Activated T-cell treated with anti-CD3 and anti-CD28 coated beads, Interleukin-2, amount 50 U/mL, for 72 hours (primary cell): Measurements from ENCODE around the gene UPF1. TPM values are rescaled to one million over a fixed set of nuclear protein-coding genes. Genes with fewer than 3 reads are reported as not detected.

Experiments
- ATAC-seq, 2 donors: fragments of 150-1000 bp; cut with Tn5 transposase; replicated peaks in 1 of 2; 2 replicates each; pipeline ENCODE4 v1.10.0; 2021; ENCODE audit warnings: moderate library complexity in 2 of 2, mild to moderate bottlenecking in 1 of 2
- DNase-seq, 2 donors: peaks; one replicate each; pipeline ENCODE4 v3.0.0; 2021 to 2022; ENCODE audit warnings: mixed read lengths in 1 of 2
- H3K27ac Mint-ChIP-seq: one replicate; pipeline ENCODE4 v1.8.0; 2022; ENCODE audit warnings: mild to moderate bottlenecking, moderate library complexity, mixed read lengths
- H3K27me3 Mint-ChIP-seq: one replicate; pipeline ENCODE4 v1.8.0; 2022; ENCODE audit warnings: low read depth, mixed read lengths
- H3K36me3 Mint-ChIP-seq, 2 donors: one replicate each; pipeline ENCODE4 v1.8.0; 2022; ENCODE audit warnings: mixed read lengths in 2 of 2, mild to moderate bottlenecking in 1 of 2; ENCODE audit not compliant: insufficient read depth in 2 of 2
- H3K4me1 Mint-ChIP-seq: one replicate; pipeline ENCODE4 v1.8.0; 2022; ENCODE audit warnings: low read depth, mixed read lengths
- H3K4me3 Mint-ChIP-seq, 2 donors: one replicate each; pipeline ENCODE4 v1.8.0; 2022; ENCODE audit warnings: mild to moderate bottlenecking in 2 of 2, mixed read lengths in 2 of 2, moderate library complexity in 2 of 2
- H3K9me3 Mint-ChIP-seq, 2 donors: one replicate each; pipeline ENCODE4 v1.8.0; 2022; ENCODE audit warnings: mixed read lengths in 2 of 2
- total RNA-seq, 2 donors: library from RNA; stranded (reverse); gene quantifications; one replicate each; pipeline ENCODE4 v1.2.3, GENCODE V29; 2022

Gene UPF1
- total RNA-seq = 10 to 100 TPM; 69.8 to 82.5 TPM

DNA sequence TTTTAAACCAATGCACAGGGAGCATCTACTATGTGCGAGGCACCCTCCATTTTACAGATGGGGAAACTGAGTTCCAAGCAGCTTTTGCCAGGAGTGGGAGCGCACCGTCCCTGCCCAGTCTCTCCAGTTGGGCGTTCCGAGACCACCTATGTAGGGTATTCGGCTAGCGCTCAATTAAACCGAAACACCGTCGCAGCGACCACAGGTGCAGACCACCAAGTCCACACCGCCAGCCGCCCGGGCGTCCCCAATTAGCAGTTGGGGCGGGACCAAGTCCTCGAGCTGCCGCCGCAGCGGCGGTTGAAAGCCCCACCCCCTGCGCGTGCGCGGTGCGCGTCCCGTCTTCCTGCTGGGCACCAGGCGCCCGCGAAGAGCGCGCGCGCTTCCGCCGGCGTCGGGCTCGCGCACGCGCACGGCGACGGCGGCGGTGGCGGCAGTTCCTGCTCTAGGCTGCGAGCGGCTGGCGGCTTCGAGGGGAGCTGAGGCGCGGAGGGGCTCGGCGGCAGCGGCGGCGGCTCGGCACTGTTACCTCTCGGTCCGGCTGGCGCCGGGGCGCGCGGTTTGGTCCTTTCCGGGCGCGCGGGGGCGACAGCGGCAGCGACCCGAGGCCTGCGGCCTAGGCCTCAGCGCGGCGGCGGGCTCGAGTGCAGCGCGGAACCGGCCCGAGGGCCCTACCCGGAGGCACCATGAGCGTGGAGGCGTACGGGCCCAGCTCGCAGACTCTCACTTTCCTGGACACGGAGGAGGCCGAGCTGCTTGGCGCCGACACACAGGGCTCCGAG, at the start of gene UPF1:
UPF1 (plus strand) TSS at position 436 of the 782 bp plus-strand sequence; CDS start at position 687, 251 bp downstream.
- H3K27me3 Mint-ChIP-seq = peaks cover 8% of the 10 kb centered on the region
- H3K27ac Mint-ChIP-seq = peak within 1 kb of the TSS; percentile 98
- ATAC-seq (peak; percentile 87 to 89), DNase-seq (peak; percentile 98 to 99)
- peaks cover 1 to 3% of the 10 kb centered on the region in 2 donors for H3K9me3 Mint-ChIP-seq
- H3K4me1 Mint-ChIP-seq = peaks cover 38% of the 10 kb centered on the region
- peak within 1 kb of the TSS; percentile 97 to 99 for H3K4me3 Mint-ChIP-seq
- H3K36me3 Mint-ChIP-seq = peaks cover 15 to 23% of the 10 kb centered on the region in 2 donors

DNA sequence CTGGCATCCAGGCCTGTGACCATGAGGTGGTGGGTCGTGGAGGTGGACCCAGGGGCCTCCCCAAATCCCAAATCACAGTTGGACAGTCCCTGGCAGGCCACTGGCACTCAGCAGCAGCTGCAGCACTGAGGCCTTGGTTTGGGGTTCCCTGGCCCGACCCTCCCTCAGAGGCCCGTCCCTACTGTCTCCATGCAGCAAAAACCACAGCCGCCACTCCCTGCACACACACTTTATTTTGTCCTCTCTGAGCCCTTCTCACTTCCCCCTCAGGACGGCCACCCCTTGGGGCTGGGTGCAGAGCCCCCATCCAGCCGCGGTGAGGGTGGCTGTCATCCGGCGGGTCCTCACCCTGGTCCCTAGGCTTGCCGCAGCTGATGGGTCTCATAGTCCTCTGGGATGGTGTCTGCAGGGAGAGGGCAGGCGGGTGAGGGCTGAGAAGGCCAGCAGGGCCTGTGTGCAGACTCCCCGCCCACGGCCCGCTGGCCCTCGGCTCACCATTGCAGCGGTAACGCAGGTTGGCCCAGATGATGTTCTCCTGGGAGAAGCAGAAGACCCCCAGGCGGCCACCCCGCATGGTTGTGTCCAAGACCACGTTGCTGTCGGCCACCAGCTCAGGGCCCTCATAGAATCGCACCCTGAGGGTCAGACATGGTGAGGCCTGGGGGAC, 49.1 kb upstream of the UPF1 start:
- no peak overlapping the region for H3K4me3 Mint-ChIP-seq
- DNase-seq = no peak
- peaks cover 0 to 4% of the 10 kb centered on the region in 2 donors for H3K36me3 Mint-ChIP-seq
- H3K27me3 Mint-ChIP-seq = peaks cover 35% of the 10 kb centered on the region
- H3K27ac Mint-ChIP-seq = no peak overlapping the region
- no peak for ATAC-seq
- peaks cover 24% of the 10 kb centered on the region for H3K4me1 Mint-ChIP-seq
- no peaks in the 10 kb centered on the region for H3K9me3 Mint-ChIP-seq

DNA sequence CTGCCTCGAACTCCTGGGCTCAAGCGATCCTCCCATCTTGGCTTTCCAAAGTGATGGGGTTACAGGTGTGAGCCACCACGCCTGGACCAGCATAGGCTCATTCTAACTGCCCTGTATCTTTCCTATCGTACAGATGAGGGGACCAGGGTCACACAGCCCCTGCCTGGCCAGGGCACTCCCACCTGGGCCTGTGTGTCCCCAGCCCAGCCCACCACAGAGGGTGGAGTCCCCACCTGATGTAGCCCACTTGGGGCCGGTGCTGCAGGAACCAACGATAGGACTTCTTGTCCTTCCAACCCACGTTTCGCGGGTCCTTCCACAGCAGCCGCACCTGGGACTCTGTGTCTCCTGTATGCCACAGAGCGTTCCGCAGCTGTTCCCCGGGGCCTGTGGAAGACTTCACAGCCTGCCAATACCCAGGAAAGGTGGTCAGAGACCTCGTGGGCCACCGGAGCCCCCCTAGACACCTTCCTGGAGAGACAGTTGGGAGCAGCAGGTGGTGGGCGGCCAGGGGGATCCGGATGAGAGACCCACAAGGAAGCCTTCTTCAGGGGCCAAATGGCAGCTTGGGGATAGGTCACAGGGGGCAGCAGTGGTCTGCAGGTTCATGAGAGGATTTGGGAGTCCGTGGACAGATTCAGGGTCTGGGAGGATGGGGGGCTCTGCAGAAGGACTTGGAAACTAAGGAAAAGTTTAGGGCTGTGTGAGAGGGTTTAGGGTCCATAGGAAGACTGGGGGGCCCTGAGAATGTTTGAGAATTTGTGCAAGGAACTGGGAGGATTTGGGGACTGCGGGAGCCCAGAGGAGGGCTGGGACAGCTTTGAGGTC, 47.6 kb upstream of the UPF1 start:
- DNase-seq (no peak), ATAC-seq (no peak)
- H3K9me3 Mint-ChIP-seq = no peaks in the 10 kb centered on the region
- peaks cover 29% of the 10 kb centered on the region for H3K4me1 Mint-ChIP-seq
- peaks cover under 1 to 6% of the 10 kb centered on the region in 2 donors for H3K36me3 Mint-ChIP-seq
- H3K27me3 Mint-ChIP-seq = peaks cover 46% of the 10 kb centered on the region
- no peak overlapping the region for H3K27ac Mint-ChIP-seq
- peak overlapping the region in 1 of 2 donors; percentile 50 for H3K4me3 Mint-ChIP-seq

DNA sequence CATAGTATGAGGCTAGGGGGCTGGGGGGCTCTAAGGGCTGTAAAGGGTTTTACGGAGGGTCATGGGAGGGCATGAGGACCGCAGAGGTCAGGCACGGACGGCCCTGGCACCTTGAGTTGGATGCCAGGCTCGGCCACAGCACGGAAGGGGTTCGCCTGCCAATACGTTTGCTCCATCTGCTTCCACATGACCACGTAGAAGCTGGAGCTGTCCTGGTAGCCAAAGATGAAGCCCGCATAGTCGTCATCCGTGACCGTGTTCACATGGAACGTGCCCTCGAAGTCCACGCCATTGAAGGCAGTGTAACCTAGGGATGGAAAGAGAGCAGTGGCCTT, 47.0 kb upstream of the UPF1 start:
- peak overlapping the region in 1 of 2 donors; percentile 50 for H3K4me3 Mint-ChIP-seq
- no peak for DNase-seq
- peaks cover 2 to 6% of the 10 kb centered on the region in 2 donors for H3K36me3 Mint-ChIP-seq
- no peak for ATAC-seq
- H3K4me1 Mint-ChIP-seq = peaks cover 33% of the 10 kb centered on the region
- H3K9me3 Mint-ChIP-seq = no peaks in the 10 kb centered on the region
- no peak overlapping the region for H3K27ac Mint-ChIP-seq
- peaks cover 52% of the 10 kb centered on the region for H3K27me3 Mint-ChIP-seq

DNA sequence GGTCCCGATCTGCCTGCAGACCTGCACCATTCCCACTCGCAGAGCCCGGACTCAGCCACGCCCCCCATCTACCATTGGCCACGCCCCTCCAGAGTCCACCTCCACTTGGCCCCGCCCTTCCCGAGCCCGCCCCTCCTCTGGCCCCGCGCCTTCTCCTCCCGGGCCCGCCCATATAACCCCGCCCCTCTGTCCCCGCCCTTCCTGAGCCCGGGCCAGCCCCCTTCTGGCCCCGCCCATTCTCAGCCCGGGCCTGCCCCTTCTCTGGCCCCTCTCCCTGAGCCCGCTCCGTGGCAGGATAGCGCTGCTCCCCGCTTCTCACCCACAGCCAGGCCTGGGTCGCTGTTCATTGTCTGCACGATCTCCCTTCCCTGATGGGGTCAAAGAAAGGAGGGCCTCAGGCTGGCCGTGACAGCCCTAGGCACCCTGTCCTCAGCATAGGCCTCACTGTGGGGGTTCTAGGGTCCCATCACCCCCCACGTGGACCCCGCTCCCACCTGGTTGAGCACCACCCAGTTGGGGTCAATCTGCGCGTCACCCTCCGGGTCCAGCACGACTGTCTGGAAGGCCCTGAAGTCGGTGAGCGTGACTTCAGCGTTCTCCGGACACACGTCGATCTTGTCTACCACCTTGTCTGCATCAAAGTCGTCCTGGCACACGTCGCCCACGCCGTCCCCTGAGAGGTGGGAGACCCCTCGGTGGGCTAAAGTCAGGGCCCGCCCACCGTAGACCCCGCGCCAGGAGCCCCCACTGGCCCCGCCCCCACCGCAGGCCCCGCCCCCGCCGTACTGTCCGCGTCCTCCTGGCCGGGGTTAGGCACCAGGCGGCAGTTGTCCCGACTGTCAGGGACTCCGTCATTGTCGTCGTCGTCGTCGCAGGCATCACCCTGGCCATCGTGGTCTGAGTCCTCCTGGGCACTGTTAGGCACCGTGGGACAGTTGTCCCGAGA, 46.3 kb upstream of the UPF1 start:
- H3K27me3 Mint-ChIP-seq = peaks cover 59% of the 10 kb centered on the region
- ATAC-seq = peak; percentile 84 to 87
- H3K27ac Mint-ChIP-seq = no peak overlapping the region
- peak overlapping the region; percentile 50 to 66 for H3K4me3 Mint-ChIP-seq
- peak; percentile 78 to 81 for DNase-seq
- H3K9me3 Mint-ChIP-seq = no peaks in the 10 kb centered on the region
- H3K4me1 Mint-ChIP-seq = peaks cover 38% of the 10 kb centered on the region
- peaks cover 4 to 9% of the 10 kb centered on the region in 2 donors for H3K36me3 Mint-ChIP-seq

DNA sequence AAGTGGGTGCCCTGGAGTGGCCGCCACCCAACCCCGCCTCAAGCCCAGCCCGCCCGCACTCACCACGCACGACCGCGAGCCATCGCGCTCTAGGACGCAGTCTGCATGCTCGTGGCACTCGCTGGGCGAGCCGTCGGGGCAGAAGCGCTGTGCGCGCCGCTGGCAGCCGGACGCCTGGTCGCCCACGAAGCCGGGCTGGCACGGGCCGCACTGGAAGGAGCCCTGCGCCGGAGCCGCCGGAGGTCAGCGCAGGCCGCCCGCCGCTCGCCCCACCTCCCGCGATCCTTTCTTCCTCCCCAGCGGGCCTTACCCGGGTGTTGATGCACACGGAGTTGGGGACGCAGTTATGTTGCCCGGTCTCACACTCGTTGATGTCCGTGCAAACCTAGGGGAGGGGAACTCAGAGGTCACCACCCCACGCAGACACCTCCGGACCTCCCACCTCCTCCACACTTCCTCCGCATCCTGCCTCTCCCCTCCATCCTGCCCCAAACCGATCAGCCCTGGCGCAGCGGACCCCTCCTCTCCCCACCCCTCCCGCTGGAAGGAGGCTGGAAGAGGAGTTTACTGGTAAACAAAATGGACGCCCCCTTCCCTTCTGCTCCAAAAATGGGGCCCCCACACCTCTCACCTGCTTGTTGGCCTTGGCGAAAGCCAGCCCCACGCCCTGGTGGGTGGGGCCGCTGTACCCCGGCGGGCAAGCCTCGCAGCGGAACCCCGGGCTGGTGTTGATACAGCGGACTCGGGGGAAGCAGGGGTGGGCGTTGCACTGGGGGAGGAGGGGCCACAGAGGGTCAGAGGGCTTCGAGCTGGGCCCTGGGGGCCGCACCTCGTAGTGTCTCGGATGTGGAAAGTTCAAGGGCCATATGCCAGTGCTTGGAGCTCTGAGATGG, 43.0 kb upstream of the UPF1 start:
- H3K9me3 Mint-ChIP-seq = no peaks in the 10 kb centered on the region
- peaks cover 43% of the 10 kb centered on the region for H3K4me1 Mint-ChIP-seq
- H3K4me3 Mint-ChIP-seq = peak overlapping the region; percentile 75 to 88
- ATAC-seq (no peak), DNase-seq (no peak)
- peaks cover 4 to 9% of the 10 kb centered on the region in 2 donors for H3K36me3 Mint-ChIP-seq
- H3K27me3 Mint-ChIP-seq = peaks cover 86% of the 10 kb centered on the region
- H3K27ac Mint-ChIP-seq = no peak overlapping the region

DNA sequence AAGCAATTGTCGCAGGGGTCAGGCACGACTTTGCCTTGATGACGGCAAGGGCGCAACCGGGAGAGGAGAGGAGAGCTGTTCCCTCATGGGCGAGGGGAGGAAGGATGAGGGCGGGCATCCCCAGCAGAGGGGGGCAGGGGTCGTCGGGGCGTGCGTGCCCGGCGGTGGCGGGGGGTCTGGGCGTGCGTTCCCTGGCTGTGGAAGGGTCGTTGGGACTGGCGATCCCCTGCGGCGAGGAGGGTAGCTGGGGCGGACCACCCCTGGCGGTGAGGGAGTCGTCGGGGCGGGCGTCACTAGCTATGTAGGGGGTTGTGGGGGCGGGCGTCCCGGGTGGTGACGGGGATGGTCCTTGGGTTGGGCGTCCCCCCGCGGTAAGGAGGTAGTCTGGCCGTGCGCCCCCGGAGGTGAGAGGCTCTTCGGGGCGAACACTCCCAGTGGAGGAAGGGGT, 42.3 kb upstream of the UPF1 start:
- no peak overlapping the region for H3K27ac Mint-ChIP-seq
- peaks cover 4 to 9% of the 10 kb centered on the region in 2 donors for H3K36me3 Mint-ChIP-seq
- peaks cover 87% of the 10 kb centered on the region for H3K27me3 Mint-ChIP-seq
- peak overlapping the region; percentile 75 to 88 for H3K4me3 Mint-ChIP-seq
- DNase-seq (no peak), ATAC-seq (no peak)
- peaks cover 43% of the 10 kb centered on the region for H3K4me1 Mint-ChIP-seq
- H3K9me3 Mint-ChIP-seq = no peaks in the 10 kb centered on the region

DNA sequence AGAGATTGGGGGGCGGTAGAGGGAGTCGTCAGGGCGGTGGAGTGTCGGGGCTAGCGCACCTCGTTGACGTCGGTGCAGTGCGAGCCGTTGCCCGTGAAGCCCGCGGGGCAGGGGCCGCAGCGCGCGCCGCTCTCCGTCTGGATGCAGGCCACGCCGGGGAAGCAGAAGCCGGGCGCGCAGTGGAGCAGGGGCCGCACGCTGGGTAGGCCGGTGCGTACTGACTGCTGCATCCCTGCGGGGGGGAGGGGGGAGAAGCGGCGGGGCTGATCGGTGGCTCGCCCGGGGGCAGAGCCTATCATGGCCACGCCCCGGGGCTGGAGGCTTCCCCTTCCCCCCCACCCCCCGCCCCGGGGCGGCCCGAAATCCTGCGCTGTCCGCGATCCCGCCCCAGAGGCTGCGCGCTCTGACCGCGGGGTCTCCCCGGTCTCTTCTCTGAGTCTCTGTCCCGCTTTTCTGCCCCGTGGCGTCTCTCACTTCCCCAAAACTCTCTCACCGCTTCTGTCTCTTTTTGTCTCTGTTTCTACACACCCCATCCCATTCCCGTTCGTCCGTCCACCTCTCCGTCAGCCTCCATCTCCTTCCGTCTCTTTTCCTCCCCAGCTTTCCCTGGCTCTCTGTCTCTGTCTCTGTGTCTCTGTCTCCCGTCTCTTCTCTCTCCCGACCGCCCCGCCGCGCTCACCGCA, 41.7 kb upstream of the UPF1 start:
- Mint-ChIP-seq H3K9me3 (no peaks in the 10 kb centered on the region), H3K4me3 (peak overlapping the region; percentile 73 to 88), H3K4me1 (peaks cover 43% of the 10 kb centered on the region), H3K27me3 (peaks cover 82% of the 10 kb centered on the region), H3K27ac (peak overlapping the region; percentile 38), H3K36me3 (peaks cover 4 to 9% of the 10 kb centered on the region in 2 donors)
- ATAC-seq = peak; percentile 4 to 28
- DNase-seq = peak in 1 of 2 donors; percentile 28

DNA sequence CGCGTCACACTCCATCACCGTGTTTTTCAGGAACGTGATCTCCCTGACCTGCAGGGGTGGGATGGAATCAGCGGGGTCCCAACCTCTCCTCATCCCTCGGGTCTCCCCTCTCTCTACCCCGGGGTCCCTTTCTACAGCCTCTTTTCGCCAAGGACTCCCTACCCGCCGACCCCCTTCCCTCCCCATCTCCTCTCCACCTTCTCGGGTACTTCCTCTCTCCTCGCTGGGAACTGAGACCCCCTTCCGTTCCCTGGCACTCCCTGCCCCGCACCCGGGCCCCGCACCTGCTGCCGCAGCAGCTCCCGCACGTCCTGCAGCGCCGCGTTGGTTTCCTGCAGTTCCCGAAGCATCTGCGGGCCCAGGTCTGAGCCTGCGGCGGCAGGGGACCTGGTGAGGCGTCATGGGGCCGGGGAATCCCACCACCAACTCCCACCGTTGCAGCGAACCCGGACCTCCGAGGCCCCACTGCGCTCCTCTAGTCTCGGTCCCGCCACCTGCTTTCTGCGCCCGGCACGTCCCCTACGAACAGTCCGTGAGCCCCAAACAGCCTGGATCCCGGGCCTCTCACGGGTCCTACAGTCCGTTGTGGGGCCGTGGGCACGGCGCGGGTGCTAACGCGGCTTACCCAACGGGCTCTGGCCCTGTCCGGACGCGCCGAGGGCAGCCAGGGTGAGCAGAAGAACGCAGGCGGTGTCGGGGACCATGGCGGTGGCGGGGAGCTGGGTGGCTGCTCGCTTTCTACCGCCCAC, 41.0 kb upstream of the UPF1 start, which contains the start of gene COMP:
COMP (minus strand) TSS at position 740 of the 749 bp plus-strand sequence; CDS start at position 704, 36 bp downstream.
- DNase-seq (no peak), ATAC-seq (no peak)
- H3K4me3 Mint-ChIP-seq = peak within 1 kb of the TSS; percentile 73 to 88
- H3K9me3 Mint-ChIP-seq = no peaks in the 10 kb centered on the region
- H3K27me3 Mint-ChIP-seq = peaks cover 76% of the 10 kb centered on the region
- H3K36me3 Mint-ChIP-seq = peaks cover 4 to 9% of the 10 kb centered on the region in 2 donors
- peaks cover 36% of the 10 kb centered on the region for H3K4me1 Mint-ChIP-seq
- peak within 1 kb of the TSS; percentile 38 for H3K27ac Mint-ChIP-seq

DNA sequence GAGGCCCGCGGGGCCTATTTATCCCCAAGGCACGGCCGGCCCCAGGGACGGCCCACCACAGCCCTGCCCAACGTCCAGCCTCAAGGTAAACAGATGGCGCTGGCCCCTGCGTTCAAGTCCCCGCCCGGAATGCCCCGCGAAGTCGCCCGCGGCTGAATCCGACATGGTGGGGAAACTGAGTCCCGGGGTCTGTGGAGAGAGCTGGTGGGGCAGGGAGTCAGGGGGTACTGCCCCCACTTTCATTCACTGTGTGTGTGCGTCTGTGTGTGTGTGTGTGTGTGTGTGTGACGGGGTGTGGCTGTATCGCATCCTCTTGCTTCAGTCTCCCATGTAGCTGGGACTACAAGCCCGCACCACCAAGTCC, 40.5 kb upstream of the UPF1 start:
- H3K9me3 Mint-ChIP-seq = no peaks in the 10 kb centered on the region
- ATAC-seq (no peak), DNase-seq (no peak)
- peaks cover 4 to 9% of the 10 kb centered on the region in 2 donors for H3K36me3 Mint-ChIP-seq
- H3K4me1 Mint-ChIP-seq = peaks cover 31% of the 10 kb centered on the region
- H3K27ac Mint-ChIP-seq = no peak overlapping the region
- H3K27me3 Mint-ChIP-seq = peaks cover 74% of the 10 kb centered on the region
- no peak overlapping the region for H3K4me3 Mint-ChIP-seq
